Duodenal mucosa (tissue), 2 donors: ENCODE data around the gene TSPAN14.

Experiments
- H3K27ac ChIP-seq: one replicate; pipeline ENCODE4 v1.7.0; 2013; ENCODE audit warnings: low read depth, low read length
- H3K27me3 ChIP-seq, 2 donors: one replicate each; pipeline ENCODE4 v1.7.0; 2013; ENCODE audit warnings: low read length in 2 of 2, control low read depth in 1 of 2; ENCODE audit not compliant: insufficient read depth in 2 of 2, control insufficient read depth in 1 of 2
- H3K36me3 ChIP-seq, 2 donors: one replicate each; pipeline ENCODE4 v1.7.0; 2013; ENCODE audit warnings: low read length in 2 of 2, control low read depth in 1 of 2; ENCODE audit not compliant: insufficient read depth in 2 of 2, control insufficient read depth in 1 of 2
- H3K4me1 ChIP-seq, 2 donors: one replicate each; pipeline ENCODE4 v1.7.0; 2013; ENCODE audit warnings: low read length in 2 of 2, control low read depth in 1 of 2; ENCODE audit not compliant: insufficient read depth in 2 of 2, control insufficient read depth in 1 of 2
- H3K4me3 ChIP-seq, 2 donors: one replicate each; pipeline ENCODE4 v1.7.0; 2013; ENCODE audit warnings: low read length in 2 of 2, low read depth in 1 of 2
- H3K9ac ChIP-seq, 2 donors: one replicate each; pipeline ENCODE4 v1.7.0; 2013; ENCODE audit warnings: low read length in 2 of 2, low read depth in 1 of 2
- H3K9me3 ChIP-seq, 2 donors: one replicate each; pipeline ENCODE4 v1.7.0; 2013; ENCODE audit warnings: low read length in 2 of 2, control low read depth in 1 of 2; ENCODE audit not compliant: control insufficient read depth in 1 of 2

TSPAN14 gene

DNA sequence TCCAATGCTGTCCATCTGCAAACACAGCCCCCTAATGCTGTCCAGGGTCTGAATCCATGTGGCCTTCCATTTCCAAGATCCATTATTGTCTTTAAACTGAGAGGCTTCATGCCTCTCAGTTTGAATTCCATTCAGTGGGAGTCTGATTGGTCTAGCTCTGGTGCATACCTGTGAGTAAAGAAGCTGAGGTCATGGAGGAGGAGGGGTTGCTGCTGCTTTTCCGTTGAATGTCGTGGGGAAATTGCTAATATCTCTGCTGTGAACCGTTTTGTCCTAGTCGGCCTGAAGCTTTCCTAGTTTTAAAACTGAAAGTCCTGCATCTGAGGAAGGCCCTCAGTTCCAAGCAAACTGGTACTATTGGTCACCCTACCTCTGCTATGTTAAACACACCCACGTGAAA, 101.3 kb downstream of the TSPAN14 start:
- Histone ChIP-seq H3K4me1 (peaks cover 11 to 13% of the 10 kb centered on the region in 2 donors), H3K4me3 (no peak overlapping the region), H3K9ac (no peak overlapping the region), H3K9me3 (no peaks in the 10 kb centered on the region), H3K27me3 (no peaks in the 10 kb centered on the region), H3K36me3 (no peaks in the 10 kb centered on the region), H3K27ac (no peak overlapping the region)

DNA sequence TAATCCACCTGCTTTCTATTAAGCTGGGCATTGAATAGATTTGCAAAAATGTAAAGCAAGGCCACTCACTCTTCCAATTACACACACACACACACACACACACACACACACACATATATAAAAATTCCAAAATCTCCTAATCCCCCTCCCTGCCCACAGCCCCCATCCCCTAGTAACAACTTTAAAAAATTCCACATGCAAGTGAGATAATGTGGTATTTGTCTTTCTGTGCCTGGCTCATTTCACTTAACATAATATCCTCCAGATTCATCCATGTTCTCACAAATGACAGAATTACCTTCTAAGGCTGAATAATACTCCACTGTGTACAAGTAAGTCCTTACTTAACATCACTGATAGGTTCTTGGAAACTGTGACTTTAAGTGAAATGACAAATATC, 107.8 kb downstream of the TSPAN14 start:
- Histone ChIP-seq H3K36me3 (no peaks in the 10 kb centered on the region), H3K4me3 (no peak overlapping the region), H3K27ac (no peak overlapping the region), H3K4me1 (no peaks in the 10 kb centered on the region), H3K9ac (no peak overlapping the region), H3K27me3 (peaks cover 0 to 5% of the 10 kb centered on the region in 2 donors), H3K9me3 (no peaks in the 10 kb centered on the region)

DNA sequence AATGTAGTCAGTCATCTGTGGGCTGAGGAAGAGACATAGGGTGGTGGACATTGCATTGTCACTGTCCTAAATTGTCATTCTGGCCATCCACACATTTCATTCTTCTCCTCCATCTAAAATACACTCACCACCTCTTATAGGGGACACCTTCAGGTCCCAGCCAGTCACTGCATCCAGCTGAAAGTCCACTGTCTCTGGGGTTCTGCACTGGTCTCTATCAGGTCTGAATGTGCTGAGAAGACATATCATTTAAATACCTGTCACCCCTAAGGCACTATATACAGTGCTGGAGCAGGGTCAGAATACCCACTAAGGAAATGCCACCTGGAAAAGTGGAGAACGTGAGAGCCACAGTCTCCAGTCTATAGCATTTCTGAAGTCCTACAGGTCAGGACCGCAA, 113.2 kb downstream of the TSPAN14 start:
- H3K27ac ChIP-seq = no peak overlapping the region

DNA sequence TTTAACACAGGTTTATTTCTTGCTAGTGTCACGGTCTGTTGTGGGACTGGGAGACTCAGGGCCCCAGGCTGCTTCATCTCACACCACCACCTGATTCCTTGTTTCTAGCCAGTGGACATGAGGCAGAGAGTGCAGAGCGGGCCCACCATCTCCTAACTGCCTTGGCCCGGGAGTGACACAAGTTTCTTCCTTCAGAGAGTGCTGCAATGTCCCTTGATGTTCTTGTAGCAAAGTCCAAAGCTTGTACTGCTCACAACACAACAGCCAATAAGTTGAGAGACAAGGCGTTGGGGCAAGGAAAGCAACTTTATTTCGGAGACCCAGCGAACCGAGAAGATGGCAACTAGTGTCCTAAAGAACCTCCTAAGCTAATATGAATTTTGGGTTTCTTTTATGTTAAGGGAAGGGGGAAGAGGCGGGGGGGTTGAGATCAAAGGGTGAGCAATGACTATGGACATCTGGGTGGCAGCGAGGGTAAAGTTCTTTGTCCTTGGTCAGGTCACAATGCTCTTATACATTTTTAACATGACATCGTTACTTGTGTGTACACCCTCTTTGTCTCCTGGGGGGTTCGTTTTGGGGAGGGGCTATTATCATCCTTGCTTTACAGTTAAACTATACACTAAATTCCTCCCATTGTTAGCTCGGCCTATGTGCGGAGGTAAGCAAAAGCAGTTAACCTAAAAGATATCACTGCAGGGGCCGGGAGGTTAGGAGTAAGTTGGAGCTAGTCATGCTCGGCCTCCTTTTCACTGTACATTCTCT, 115.2 kb downstream of the TSPAN14 start:
- peaks cover 3 to 8% of the 10 kb centered on the region in 2 donors for H3K27me3 ChIP-seq
- H3K9ac ChIP-seq = no peak overlapping the region
- no peak overlapping the region for H3K4me3 ChIP-seq
- H3K27ac ChIP-seq = no peak overlapping the region
- no peaks in the 10 kb centered on the region for H3K9me3 ChIP-seq
- no peaks in the 10 kb centered on the region for H3K4me1 ChIP-seq
- no peaks in the 10 kb centered on the region for H3K36me3 ChIP-seq

More for the DNA sequence above, 113.2 kb downstream of the TSPAN14 start:
- H3K4me3 ChIP-seq = no peak overlapping the region
- H3K4me1 ChIP-seq = no peaks in the 10 kb centered on the region
- no peaks in the 10 kb centered on the region for H3K36me3 ChIP-seq
- no peak overlapping the region for H3K9ac ChIP-seq
- H3K9me3 ChIP-seq = no peaks in the 10 kb centered on the region
- H3K27me3 ChIP-seq = peaks cover 5 to 8% of the 10 kb centered on the region in 2 donors

DNA sequence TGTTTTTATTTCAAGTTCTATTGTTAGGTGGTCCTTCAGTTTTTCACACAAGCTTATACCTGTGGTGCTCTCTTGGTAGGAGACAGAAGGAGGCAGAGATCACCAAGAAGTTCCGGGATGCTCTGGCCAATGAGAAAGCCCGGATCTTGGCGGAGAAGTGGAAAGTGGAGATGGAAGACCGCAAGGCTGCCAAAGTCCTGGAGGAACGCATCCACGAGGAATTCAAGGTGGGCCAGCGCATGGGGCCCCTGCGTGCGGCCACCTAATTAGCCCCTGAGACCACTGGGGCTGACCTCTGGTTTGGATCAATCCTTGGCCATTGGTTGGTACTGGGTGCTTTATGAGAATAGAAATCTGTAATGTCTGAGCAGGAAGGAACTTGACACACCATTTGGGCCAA, 117.2 kb downstream of the TSPAN14 start:
- no peak overlapping the region for H3K4me3 ChIP-seq
- H3K27me3 ChIP-seq = peaks cover 0 to 8% of the 10 kb centered on the region in 2 donors
- no peaks in the 10 kb centered on the region for H3K9me3 ChIP-seq
- H3K36me3 ChIP-seq = no peaks in the 10 kb centered on the region
- no peaks in the 10 kb centered on the region for H3K4me1 ChIP-seq
- H3K27ac ChIP-seq = no peak overlapping the region
- H3K9ac ChIP-seq = no peak overlapping the region

DNA sequence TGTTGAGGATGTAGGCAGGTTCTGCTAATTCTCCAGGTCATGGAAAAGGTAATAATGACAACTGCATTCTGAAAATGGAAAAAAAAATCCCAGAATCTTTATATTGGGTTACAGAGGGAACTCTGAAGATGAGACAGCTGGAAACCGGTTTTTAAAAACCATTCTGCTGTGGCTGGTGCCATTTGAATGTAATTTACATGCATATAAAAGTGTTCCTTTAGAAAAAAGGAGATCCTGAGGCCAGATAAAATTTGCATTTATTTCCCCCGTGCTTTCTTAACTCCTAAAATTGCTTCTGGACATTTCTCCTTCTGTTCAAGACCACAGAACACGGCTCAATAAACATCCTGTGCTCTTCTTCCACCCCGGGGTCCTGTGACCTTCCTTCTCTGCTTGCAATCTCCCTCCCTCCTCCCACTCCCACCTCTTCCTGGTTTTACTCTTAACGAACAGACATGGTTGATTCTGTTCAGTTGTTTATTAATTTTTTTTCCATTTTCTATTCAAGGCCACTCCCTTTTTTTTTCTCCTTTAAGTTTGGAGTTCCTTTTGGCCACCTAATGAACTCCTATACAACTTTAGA, 125.2 kb downstream of the TSPAN14 start:
- H3K27ac ChIP-seq = no peak overlapping the region
- no peaks in the 10 kb centered on the region for H3K4me1 ChIP-seq
- no peaks in the 10 kb centered on the region for H3K36me3 ChIP-seq
- no peak overlapping the region for H3K9ac ChIP-seq
- no peaks in the 10 kb centered on the region for H3K27me3 ChIP-seq
- no peak overlapping the region for H3K4me3 ChIP-seq
- H3K9me3 ChIP-seq = no peaks in the 10 kb centered on the region

DNA sequence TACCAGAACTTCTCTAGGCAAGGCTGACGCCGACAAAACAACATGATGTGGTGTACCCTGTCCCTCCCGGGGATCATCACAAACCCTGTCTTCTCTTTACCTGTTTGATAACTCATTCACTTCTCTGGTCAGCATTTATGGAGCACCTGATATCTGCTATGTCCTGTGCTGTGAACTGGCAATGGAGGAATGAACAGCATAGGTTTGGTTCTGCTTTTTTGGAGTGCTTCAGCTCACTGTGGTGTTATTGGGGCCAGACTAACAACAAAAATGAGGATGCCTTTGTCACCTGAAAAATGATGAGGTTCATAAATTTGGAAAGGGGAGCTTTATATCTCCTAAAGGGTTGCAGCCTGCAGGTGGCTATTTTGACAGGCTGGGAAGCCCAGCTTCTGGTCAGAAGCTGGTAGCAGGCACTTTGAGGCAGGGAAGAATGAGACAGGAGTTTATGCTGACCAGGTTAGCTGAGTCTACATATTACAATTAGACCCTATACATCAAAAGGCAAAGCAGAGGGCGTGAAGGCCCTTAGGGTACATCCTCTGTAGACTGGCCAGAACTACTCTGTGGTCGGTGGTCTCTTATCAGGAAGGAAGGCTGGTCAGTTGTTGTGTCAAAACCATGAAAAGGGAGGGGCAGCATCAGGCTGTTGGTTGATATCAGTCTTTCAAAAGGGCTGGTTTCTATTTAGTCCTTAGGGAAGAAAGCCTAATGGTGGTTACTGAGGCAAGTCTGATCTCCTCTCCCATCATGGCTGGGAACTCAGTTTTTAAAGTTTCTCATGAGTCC, 125.9 kb downstream of the TSPAN14 start:
- Histone ChIP-seq H3K36me3 (no peaks in the 10 kb centered on the region), H3K27me3 (no peaks in the 10 kb centered on the region), H3K4me1 (no peaks in the 10 kb centered on the region), H3K27ac (no peak overlapping the region), H3K9me3 (no peaks in the 10 kb centered on the region), H3K4me3 (no peak overlapping the region), H3K9ac (no peak overlapping the region)

DNA sequence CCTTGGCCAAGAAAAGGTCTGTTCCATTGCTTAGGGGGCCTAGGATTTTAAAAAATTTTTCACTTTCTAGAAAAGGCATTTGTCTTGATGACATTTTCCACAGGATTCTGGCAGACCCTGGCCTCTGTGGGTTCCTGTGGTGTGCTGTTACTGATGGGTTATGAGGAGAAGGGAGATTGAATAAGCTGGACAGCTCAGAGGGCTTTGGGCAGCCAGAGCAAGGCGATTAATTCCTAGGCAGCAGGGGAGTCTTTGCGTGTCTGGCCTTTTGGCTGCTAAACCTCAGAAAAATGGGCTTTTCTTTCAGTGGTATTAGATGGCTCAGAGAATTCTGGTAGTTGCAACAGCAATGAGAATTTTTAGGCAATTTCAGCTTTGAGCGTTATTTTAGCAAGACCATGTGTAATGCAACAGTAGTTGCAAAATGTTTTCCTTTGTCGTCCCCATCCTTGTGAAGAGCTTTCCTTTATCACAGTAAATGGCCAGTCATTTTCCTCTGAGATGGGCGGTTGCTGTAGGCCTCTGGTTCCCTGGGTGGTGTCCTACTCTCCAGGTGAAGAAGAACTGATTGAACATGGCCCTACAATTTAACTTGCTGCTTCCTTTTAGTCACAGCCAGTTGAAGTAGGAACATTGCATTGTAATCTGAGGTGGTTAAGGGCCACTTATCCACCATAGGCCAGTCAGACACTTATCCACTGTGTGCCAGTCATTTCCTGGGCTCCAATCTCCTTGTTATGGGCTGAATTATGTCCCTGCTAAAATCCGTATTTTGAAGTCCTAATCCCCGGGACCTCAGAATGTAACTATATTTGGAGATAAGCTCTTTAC, 126.7 kb downstream of the TSPAN14 start:
- no peaks in the 10 kb centered on the region for H3K4me1 ChIP-seq
- H3K4me3 ChIP-seq = no peak overlapping the region
- no peaks in the 10 kb centered on the region for H3K9me3 ChIP-seq
- H3K36me3 ChIP-seq = no peaks in the 10 kb centered on the region
- H3K27ac ChIP-seq = no peak overlapping the region
- no peak overlapping the region for H3K9ac ChIP-seq
- no peaks in the 10 kb centered on the region for H3K27me3 ChIP-seq

DNA sequence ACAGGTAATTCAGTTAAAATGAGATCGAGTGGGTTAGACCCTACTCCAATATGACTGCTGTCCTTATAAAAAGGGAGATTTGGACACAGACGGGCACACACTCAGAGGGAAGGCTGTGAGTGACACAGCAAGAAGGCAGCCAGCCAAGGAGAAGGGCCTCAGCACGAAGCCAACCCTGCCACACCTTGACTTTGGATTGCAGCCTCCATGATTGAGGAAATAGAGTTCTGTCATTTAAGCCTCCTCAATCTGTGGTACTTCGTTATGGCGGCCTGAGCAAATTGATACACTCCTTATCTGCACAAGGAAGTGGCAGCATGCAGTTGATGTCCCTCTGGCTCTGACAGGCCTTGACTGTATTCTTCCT, 127.3 kb downstream of the TSPAN14 start:
- H3K27me3 ChIP-seq = no peaks in the 10 kb centered on the region
- no peaks in the 10 kb centered on the region for H3K36me3 ChIP-seq
- no peak overlapping the region for H3K4me3 ChIP-seq
- H3K9ac ChIP-seq = no peak overlapping the region
- no peaks in the 10 kb centered on the region for H3K9me3 ChIP-seq
- no peak overlapping the region for H3K27ac ChIP-seq
- no peaks in the 10 kb centered on the region for H3K4me1 ChIP-seq
